Measurements from ENCODE around the gene SLC6A3. TPM values are rescaled to one million over a fixed set of nuclear protein-coding genes. Genes with fewer than 3 reads are reported as not detected.

SLC6A3 gene
- total RNA-seq, 1 donor from 2014 or later, result not detected

DNA sequence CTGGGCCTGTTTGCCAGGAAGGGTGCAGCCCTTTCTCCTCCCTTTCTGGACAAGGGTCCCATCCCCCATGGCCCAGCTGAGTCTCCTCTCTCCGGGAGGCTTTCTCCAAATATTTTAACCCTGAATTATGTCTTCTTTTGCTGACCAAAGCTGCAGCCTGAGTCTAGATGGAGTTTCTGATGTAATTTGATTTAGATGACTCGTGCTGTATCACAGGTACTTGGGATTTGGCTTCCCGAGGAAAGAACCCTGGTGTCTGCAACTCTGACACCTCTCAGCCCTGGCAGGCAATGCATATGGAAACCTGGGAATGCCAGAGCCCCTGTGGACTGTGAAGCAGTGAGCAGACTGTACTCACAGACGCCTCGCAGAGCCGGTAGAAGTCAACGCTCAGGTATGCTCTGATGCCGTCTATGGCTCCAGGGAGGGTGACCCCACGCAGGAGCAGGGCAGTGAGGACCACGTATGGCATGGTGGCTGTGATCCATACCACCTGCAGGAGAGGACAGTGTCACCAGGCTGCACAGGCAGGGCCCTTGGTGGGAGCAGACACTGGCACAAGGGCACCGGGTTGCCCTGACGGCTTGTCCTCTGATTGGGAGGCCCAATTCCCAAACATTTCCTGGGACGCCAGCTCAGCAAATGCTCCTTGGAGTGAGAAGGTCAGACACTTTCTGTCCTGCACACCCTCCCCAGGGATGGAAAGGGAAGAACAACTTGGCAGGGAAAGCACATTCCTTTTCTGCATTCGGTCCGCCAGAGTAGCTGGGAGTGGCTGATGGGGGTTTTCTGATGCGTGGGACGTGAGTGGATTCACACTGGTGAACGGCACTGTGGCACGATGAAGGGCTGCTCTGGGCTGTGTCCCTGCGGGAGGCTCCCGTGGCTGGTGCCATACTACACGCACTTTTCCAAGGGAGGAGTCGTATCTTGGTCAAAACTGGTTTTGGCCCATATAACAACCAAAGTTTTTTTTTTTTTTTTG is 24.7 kb downstream of the SLC6A3 start:
- TF ChIP-seq, protein P1, sequence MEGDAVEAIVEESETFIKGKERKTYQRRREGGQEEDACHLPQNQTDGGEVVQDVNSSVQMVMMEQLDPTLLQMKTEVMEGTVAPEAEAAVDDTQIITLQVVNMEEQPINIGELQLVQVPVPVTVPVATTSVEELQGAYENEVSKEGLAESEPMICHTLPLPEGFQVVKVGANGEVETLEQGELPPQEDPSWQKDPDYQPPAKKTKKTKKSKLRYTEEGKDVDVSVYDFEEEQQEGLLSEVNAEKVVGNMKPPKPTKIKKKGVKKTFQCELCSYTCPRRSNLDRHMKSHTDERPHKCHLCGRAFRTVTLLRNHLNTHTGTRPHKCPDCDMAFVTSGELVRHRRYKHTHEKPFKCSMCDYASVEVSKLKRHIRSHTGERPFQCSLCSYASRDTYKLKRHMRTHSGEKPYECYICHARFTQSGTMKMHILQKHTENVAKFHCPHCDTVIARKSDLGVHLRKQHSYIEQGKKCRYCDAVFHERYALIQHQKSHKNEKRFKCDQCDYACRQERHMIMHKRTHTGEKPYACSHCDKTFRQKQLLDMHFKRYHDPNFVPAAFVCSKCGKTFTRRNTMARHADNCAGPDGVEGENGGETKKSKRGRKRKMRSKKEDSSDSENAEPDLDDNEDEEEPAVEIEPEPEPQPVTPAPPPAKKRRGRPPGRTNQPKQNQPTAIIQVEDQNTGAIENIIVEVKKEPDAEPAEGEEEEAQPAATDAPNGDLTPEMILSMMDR (IDR thresholded peaks at IDR 0.05), result no peak
- DNase-seq (ENCODE audit: extremely low spot score, unreplicated experiment), result no peak
- H3K27ac Mint-ChIP-seq (ENCODE audit: unreplicated experiment), result no peak overlapping the region
- no peak overlapping the region for H3K4me3 Mint-ChIP-seq (ENCODE audit: unreplicated experiment)
- peaks cover 19% of the 10 kb centered on the region for H3K9me3 Mint-ChIP-seq (ENCODE audit: unreplicated experiment)
- H3K27me3 Mint-ChIP-seq (ENCODE audit: unreplicated experiment), result no peaks in the 10 kb centered on the region
- no peaks in the 10 kb centered on the region for H3K4me1 Mint-ChIP-seq (ENCODE audit: unreplicated experiment)
- no peaks in the 10 kb centered on the region for H3K36me3 Mint-ChIP-seq (ENCODE audit: unreplicated experiment)

DNA sequence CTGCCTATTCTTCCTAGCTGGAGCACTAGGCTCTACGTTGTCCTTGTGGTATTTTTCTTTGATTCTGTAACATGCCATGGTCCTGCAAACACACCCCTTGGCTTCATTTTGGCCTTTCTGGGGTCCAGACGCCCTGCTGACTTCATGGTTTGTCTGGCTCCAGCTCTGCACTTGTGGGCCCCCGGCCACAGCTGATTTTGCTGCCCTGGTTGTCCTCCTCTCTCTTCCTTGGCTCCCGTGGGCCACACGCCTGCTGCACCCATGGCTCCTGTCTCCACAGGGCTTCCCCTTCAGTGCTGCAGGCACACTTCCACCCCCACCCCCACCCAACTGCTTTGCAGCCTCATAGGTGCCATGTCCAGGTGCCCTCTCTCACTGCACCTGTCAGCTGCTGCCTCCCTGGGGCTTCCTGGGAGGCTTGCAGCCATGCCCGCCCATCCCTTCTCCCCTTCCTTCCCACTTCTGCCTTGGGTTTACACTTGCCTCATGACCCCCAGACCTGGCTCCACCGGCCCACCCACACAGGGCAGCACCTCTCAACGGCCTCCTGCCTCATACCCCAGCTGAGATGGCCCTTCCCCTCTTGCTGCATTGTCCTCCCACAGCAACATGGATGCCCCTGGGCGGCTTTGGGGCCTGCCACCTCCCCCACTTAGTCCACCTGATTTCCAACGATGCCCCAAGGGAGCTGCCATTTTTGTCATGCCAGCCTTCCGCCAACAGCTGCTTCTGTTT is 25.6 kb downstream of the SLC6A3 start:
- no peaks in the 10 kb centered on the region for H3K4me1 Mint-ChIP-seq (ENCODE audit: unreplicated experiment)
- TF ChIP-seq, protein P1 (IDR thresholded peaks at IDR 0.05), result no peak
- H3K27ac Mint-ChIP-seq (ENCODE audit: unreplicated experiment), result no peak overlapping the region
- DNase-seq (ENCODE audit: extremely low spot score, unreplicated experiment), result no peak
- H3K27me3 Mint-ChIP-seq (ENCODE audit: unreplicated experiment), result no peaks in the 10 kb centered on the region
- no peaks in the 10 kb centered on the region for H3K36me3 Mint-ChIP-seq (ENCODE audit: unreplicated experiment)
- no peak overlapping the region for H3K4me3 Mint-ChIP-seq (ENCODE audit: unreplicated experiment)
- H3K9me3 Mint-ChIP-seq (ENCODE audit: unreplicated experiment), result peaks cover 17% of the 10 kb centered on the region

DNA sequence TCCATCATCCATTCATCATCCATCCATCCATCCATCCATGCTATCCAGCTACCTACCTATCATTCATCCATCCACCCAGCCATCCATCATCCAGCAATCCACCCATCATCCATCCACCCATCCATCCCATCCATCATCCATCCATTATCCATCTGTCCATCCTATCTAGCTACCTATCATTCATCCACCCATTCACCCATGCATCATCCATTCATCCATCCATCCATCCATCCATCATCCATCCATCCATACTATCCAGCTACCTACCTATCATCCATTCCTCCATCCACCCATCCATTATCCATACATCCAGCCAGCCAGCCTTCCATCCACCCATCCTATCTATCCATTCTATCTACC is 26.3 kb downstream of the SLC6A3 start:
- Mint-ChIP-seq H3K4me1 (ENCODE audit: unreplicated experiment) (no peaks in the 10 kb centered on the region), H3K27ac (ENCODE audit: unreplicated experiment) (no peak overlapping the region), H3K27me3 (ENCODE audit: unreplicated experiment) (no peaks in the 10 kb centered on the region), H3K9me3 (ENCODE audit: unreplicated experiment) (peaks cover 14% of the 10 kb centered on the region), H3K4me3 (ENCODE audit: unreplicated experiment) (no peak overlapping the region), H3K36me3 (ENCODE audit: unreplicated experiment) (no peaks in the 10 kb centered on the region)
- no peak for DNase-seq (ENCODE audit: extremely low spot score, unreplicated experiment)
- TF ChIP-seq, protein P1 (IDR thresholded peaks at IDR 0.05), result no peak

DNA sequence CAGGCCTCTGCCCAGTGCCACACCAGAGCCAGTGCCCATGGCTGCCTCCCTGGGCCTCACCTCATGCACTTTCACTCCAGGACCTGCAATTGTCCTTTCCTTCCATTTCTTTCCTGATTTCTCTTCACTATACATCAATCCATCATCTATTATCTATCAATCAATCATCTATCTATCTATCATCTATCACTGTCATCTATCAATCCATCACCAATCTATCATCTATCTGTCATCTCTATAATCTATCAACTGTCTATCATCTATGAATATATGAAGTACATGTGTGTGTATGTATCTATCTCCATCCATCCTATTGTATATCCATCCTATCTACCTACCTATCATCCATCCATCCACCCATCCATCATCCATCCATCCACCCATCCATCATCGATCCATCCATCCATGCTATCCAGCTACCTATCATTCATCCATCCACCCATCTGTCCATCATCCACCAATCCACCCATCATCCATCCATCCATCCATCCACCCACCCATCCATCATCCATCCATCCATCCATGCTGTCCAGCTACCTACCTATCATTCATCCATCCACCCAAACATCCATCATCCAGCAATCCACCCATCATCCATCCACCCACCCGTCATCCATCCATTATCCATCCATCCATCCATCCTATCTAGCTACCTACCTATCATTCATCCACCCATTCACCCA is 26.9 kb downstream of the SLC6A3 start:
- DNase-seq (ENCODE audit: extremely low spot score, unreplicated experiment), result no peak
- Mint-ChIP-seq H3K9me3 (ENCODE audit: unreplicated experiment) (peaks cover 14% of the 10 kb centered on the region), H3K27ac (ENCODE audit: unreplicated experiment) (no peak overlapping the region), H3K27me3 (ENCODE audit: unreplicated experiment) (no peaks in the 10 kb centered on the region), H3K36me3 (ENCODE audit: unreplicated experiment) (no peaks in the 10 kb centered on the region), H3K4me1 (ENCODE audit: unreplicated experiment) (no peaks in the 10 kb centered on the region), H3K4me3 (ENCODE audit: unreplicated experiment) (no peak overlapping the region)
- TF ChIP-seq, protein P1 (IDR thresholded peaks at IDR 0.05), result no peak
